Epithelial cell of esophagus (primary cell): ENCODE measurements around the gene NAV3.
A peak's percentile ranks its signal among the peaks of the same experiment; 100 is the strongest.
"Not testable (repeated sequence)": the region's sequence is repeated elsewhere in the genome, so short reads cannot be mapped to it uniquely, and the experiment has no call there.

Experiments used
- DNase-seq: peaks from one replicate; pipeline ENCODE4 v3.0.0; 2010; ENCODE audit warnings: low read depth
- H3K4me3 ChIP-seq: 2 replicates; pipeline ENCODE4 v1.5.1; 2011; ENCODE audit warnings: mild to moderate bottlenecking, low read length, control low read depth
- TF ChIP-seq, protein P1 (sequence below): IDR thresholded peaks from 2 replicates; pipeline ENCODE4 v1.5.1; 2011; ENCODE audit warnings: low read depth, mild to moderate bottlenecking, low read length, control low read depth, inconsistent platforms; ENCODE audit not compliant: insufficient read depth; ENCODE audit errors: missing control alignments

NAV3 gene

DNA sequence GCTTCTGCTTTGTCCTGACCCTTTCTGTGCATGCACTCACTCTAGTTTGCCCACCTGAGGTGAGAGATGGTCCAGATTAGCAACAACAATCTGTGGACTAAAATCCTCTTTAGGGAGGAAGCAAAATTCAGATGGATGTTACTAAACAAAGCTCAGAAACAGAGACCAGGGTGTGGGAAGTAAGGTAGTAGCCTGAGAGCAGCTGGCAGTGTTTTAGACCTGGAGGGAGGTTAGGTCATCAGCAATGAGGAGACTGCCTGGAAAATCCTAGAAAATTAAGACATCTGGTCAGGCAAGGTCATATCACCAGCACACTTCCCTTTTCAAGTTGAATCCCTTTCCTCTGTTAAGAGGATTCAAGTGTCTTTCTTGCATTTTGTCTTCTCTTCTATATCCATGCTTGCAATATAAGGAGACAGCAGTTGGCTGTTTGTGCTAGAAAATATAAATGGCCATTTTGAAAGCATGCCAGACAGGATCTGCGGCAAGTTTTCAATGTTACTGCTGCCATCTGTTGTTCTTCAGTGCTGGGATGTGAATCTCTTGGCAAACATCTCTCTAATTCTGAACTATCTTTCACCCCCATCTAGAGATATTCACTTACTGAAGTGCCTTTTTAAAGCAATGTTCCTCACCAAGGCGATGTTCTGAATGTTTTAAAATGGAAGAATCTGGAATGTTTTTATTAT, 266.4 kb downstream of the NAV3 start:
- DNase-seq: no peak
- TF ChIP-seq, protein P1, sequence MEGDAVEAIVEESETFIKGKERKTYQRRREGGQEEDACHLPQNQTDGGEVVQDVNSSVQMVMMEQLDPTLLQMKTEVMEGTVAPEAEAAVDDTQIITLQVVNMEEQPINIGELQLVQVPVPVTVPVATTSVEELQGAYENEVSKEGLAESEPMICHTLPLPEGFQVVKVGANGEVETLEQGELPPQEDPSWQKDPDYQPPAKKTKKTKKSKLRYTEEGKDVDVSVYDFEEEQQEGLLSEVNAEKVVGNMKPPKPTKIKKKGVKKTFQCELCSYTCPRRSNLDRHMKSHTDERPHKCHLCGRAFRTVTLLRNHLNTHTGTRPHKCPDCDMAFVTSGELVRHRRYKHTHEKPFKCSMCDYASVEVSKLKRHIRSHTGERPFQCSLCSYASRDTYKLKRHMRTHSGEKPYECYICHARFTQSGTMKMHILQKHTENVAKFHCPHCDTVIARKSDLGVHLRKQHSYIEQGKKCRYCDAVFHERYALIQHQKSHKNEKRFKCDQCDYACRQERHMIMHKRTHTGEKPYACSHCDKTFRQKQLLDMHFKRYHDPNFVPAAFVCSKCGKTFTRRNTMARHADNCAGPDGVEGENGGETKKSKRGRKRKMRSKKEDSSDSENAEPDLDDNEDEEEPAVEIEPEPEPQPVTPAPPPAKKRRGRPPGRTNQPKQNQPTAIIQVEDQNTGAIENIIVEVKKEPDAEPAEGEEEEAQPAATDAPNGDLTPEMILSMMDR: no peak
- no peak overlapping the region for H3K4me3 ChIP-seq

DNA sequence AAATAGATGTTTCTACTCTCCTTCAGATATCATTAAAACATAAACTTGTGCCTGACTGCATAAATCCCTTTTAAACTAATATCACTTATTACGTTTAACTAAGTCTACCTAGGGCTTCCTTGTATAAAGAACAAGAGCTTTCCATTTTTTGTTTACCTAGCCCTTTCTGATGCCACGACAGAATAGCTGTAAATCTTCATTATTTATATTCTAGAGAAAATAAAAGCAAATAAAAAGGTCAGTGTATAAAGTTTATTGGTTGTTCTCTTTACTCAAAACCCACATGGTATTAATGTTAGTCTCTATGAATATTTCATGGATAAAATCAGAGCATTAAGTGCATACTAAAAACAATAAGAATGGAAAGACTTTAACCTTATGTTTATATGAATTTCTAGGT, 269.1 kb downstream of the NAV3 start:
- TF ChIP-seq, protein P1: no peak
- DNase-seq: no peak
- no peak overlapping the region for H3K4me3 ChIP-seq

DNA sequence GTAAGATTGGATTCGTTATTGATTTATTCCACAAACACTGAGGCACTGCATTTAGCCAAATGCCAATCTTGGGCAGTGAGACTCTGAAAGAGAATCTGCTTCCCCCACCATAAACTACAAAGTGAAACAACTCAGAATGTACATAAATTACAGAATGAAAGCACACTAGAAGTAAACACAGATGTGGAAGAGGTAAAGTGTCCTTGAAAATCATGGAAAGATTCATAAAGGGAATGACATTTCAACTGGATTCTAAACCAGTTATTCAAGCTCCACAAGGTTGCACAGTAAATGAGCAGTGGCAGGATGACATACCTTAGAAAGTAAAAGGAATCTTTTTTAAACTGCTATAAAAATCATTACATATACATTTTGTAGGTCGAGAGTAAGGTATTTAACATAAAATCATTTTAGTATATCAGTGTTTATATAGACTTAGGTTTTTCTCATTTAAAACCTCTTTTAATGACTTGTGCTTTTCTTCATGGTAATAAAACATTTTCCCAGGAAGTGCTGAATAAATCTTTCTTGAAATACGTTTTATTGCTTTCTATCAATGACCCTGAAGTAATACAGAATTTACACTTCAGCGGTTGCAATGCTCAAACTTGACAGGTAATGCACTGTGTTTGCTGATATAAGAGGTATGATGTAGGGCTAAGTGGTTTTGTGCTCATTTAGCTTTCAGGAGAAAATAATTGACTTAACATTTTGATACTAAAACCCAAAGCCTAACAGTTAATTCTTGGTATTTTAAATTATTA, 270.6 kb downstream of the NAV3 start:
- H3K4me3 ChIP-seq: no peak overlapping the region
- peak; percentile 66 for DNase-seq
- TF ChIP-seq, protein P1: no peak

DNA sequence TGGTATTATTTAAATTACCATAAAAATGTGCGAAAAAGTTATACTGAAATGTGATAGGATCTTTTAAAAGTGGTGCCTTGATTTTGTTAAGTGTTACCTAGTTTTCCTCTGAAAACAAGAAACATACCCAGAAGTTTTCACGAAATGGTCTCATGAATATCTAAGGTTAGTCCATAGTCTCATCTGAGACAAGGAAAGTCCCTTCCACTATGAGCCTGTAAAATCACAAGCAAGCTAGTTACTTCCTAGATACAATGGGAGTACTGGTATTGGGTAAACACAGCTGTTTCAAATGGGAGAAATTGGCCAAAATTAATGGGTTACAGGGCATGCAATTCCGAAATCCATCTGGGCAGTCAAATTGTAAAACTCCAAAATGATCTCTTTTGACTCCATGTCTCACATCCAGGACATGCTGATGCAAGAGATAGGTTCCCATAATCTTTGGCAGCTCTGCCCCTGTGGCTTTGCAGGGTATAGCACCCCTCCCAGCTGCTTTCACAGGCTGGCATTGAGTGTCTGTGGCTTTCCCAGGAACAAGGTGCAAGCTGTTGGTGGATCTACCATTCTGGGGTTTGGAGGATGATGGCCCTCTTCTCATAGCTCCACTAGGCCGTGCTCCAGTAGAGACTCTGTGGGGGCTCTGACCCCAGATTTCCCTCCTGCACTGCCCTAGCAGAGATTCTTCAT, 271.4 kb downstream of the NAV3 start:
- TF ChIP-seq, protein P1: peak; percentile 27
- no peak for DNase-seq
- no peak overlapping the region for H3K4me3 ChIP-seq

DNA sequence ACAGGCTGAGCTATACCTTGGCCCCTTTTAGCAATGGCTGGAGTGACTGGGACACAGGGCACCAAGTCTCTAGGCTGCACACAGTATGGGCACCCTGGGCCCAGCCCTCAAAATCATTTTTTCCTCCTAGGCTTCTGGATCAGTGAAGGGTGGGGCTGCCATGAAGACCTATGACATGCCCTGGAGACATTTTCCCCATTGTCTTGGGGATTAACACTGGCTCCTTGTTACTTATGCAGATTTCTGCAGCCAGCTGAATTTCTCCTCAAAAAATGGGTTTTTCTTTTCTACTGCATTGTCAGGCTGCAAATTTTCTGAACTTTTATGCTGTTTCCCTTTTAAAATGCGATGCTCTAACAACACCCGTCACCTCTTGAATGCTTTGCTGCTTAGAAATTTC, 272.1 kb downstream of the NAV3 start:
- H3K4me3 ChIP-seq, DNase-seq: not testable (repeated sequence)

DNA sequence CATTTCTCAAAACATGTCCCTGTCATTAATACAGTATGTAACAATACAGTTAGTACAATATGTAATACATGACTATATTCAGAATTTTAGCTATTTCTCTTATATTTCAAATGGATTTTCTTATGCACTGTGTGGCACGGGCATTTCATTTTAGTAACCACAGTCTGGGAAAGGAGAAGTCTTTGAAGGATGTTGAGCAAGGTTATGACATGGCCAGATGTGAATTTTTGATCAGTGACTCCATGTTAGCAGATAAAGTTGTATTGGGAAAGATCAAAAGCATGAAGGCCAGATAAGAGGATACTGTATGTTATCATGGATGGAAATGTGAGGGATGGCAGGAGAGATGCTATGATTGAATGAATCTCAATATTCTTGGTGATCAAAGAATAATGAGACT, 285.2 kb downstream of the NAV3 start:
- TF ChIP-seq, protein P1: no peak
- H3K4me3 ChIP-seq: no peak overlapping the region
- no peak for DNase-seq

DNA sequence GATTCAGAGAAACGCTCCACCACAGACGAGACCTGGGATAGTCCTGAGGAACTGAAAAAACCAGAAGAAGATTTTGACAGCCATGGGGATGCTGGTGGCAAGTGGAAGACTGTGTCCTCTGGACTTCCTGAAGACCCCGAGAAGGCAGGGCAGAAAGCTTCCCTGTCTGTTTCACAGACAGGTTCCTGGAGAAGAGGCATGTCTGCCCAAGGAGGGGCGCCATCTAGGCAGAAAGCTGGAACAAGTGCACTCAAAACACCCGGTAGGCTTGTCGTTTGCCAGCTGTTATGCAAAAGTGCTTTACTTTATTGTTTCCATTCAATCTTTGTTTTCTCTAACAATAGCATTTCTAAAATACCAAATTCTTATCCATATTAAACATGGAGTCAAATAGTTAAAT, 287.3 kb downstream of the NAV3 start:
- H3K4me3 ChIP-seq: no peak overlapping the region
- TF ChIP-seq, protein P1: no peak
- no peak for DNase-seq
